ENCODE measurements around the gene CEP112. TPM values are rescaled to one million over a fixed set of nuclear protein-coding genes. Genes with fewer than 3 reads are reported as not detected.

Gene CEP112
- polyA plus RNA-seq, 1 donor from 2014 or later, result 6.0 TPM

DNA sequence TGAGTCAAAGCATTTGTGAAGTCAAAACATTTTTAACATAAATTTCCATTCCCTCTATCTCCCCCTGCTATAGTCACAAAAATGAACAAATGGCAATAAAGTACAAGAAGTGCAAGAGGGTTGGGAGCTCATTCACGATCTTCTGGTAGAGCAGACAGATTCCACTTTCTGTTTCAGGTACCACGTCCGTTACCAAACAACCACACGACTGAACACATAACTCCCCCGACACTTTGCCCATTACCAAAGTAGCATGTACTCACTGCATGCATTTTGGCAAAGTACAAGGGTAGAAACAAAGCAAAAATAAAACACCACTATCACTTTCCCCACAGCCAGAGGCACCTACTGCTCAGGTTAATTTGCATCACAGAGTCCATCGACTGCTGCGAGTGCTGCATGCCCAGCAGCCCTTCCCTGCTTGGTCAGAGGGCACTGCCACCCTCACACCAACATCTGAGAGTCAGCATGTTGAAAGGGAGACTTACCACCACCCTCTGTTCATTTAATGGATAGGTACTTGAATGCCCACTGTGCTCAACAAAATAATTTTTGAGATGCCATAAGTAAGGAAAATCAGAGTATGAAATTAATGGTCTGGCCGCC, 480.2 kb downstream of the CEP112 start (continued):
- TF ChIP-seq, protein P1, sequence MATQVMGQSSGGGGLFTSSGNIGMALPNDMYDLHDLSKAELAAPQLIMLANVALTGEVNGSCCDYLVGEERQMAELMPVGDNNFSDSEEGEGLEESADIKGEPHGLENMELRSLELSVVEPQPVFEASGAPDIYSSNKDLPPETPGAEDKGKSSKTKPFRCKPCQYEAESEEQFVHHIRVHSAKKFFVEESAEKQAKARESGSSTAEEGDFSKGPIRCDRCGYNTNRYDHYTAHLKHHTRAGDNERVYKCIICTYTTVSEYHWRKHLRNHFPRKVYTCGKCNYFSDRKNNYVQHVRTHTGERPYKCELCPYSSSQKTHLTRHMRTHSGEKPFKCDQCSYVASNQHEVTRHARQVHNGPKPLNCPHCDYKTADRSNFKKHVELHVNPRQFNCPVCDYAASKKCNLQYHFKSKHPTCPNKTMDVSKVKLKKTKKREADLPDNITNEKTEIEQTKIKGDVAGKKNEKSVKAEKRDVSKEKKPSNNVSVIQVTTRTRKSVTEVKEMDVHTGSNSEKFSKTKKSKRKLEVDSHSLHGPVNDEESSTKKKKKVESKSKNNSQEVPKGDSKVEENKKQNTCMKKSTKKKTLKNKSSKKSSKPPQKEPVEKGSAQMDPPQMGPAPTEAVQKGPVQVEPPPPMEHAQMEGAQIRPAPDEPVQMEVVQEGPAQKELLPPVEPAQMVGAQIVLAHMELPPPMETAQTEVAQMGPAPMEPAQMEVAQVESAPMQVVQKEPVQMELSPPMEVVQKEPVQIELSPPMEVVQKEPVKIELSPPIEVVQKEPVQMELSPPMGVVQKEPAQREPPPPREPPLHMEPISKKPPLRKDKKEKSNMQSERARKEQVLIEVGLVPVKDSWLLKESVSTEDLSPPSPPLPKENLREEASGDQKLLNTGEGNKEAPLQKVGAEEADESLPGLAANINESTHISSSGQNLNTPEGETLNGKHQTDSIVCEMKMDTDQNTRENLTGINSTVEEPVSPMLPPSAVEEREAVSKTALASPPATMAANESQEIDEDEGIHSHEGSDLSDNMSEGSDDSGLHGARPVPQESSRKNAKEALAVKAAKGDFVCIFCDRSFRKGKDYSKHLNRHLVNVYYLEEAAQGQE (IDR thresholded peaks at IDR 0.05; ENCODE audit: borderline replicate concordance), result no peak

DNA sequence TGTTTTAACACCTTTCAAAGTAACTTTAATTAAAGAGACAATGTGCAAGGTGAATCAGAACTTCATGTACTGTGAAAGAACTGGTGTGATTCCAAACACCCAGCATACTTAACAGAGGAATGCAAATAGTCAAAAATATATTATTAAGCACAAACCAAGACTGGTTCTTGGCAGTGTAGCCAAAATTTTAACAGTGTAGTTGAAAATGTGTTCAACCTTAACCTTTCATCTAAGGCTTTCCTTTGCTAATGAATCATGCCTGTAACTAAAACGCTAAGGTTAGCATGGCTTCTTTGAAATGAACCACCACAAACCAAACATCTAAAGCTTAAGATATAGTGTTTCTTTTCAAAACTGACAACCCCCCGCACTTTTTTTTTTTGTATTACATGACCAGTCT, 484.2 kb downstream of the CEP112 start:
- Histone ChIP-seq H3K9ac (ENCODE audit: low read length) (no peak overlapping the region), H3K79me2 (replicated peaks; ENCODE audit: insufficient read depth, low read length) (no peaks in the 10 kb centered on the region), H3K36me3 (ENCODE audit: insufficient read depth, low read length) (no peaks in the 10 kb centered on the region), H3K4me2 (ENCODE audit: low read length) (no peak overlapping the region), H3K9me3 (ENCODE audit: low read length) (no peaks in the 10 kb centered on the region), H3K27ac (ENCODE audit: low read length) (no peak overlapping the region), H3K4me3 (ENCODE audit: low read length) (no peak overlapping the region), H3F3A (ENCODE audit: insufficient read depth, low read length, poor library complexity, severe bottlenecking) (no peaks in the 10 kb centered on the region), H3K9me2 (ENCODE audit: insufficient read depth, low read length) (no peaks in the 10 kb centered on the region), H4K20me1 (ENCODE audit: insufficient read depth) (no peaks in the 10 kb centered on the region), H2AFZ (ENCODE audit: low read depth, low read length) (no peak overlapping the region), H3K27me3 (ENCODE audit: insufficient read depth, low read depth, low read length) (no peaks in the 10 kb centered on the region)
- TF ChIP-seq, protein P2, sequence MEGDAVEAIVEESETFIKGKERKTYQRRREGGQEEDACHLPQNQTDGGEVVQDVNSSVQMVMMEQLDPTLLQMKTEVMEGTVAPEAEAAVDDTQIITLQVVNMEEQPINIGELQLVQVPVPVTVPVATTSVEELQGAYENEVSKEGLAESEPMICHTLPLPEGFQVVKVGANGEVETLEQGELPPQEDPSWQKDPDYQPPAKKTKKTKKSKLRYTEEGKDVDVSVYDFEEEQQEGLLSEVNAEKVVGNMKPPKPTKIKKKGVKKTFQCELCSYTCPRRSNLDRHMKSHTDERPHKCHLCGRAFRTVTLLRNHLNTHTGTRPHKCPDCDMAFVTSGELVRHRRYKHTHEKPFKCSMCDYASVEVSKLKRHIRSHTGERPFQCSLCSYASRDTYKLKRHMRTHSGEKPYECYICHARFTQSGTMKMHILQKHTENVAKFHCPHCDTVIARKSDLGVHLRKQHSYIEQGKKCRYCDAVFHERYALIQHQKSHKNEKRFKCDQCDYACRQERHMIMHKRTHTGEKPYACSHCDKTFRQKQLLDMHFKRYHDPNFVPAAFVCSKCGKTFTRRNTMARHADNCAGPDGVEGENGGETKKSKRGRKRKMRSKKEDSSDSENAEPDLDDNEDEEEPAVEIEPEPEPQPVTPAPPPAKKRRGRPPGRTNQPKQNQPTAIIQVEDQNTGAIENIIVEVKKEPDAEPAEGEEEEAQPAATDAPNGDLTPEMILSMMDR (IDR thresholded peaks at IDR 0.05; ENCODE audit: poor library complexity, severe bottlenecking), result no peak
- TF ChIP-seq RAD21 (conservative IDR thresholded peaks at IDR 0.05) (no peak), TAF1 (IDR thresholded peaks at IDR 0.05; ENCODE audit: low read depth) (no peak), POLR2AphosphoS5 (IDR thresholded peaks at IDR 0.05) (no peak), MXI1 (conservative IDR thresholded peaks at IDR 0.05; ENCODE audit: poor library complexity, severe bottlenecking) (no peak), EZH2 (IDR thresholded peaks at IDR 0.05; ENCODE audit: borderline replicate concordance, insufficient read depth, low read length, poor library complexity, severe bottlenecking) (no peak), EP300 (conservative IDR thresholded peaks at IDR 0.05; ENCODE audit: poor library complexity, severe bottlenecking) (no peak), SMC3 (conservative IDR thresholded peaks at IDR 0.05; ENCODE audit: poor library complexity) (no peak)
- TF ChIP-seq, protein P1 (IDR thresholded peaks at IDR 0.05; ENCODE audit: borderline replicate concordance), result no peak

All from neural cell (in vitro differentiated cells).